Measurements from ENCODE around the gene SFXN5. TPM values are rescaled to one million over a fixed set of nuclear protein-coding genes. Genes with fewer than 3 reads are reported as not detected.

The SFXN5 gene
- total and polyA plus RNA-seq, 2 of the 8 experiments (the other 6 are each of a cell fraction or from before 2014, with no cell fraction given): 29.3 to 33.1 TPM

- DNase-seq (ENCODE audit: low read depth in 1 of 2, low spot score in 2 of 2) (no peak), FAIRE-seq (no peak)
- Histone ChIP-seq H3K27ac (ENCODE audit: low read depth, low read length) (no peak overlapping the region), H2BK12ac (ENCODE audit: low read depth, low read length) (peak overlapping the region; percentile 99), H3K14ac (ENCODE audit: insufficient read length) (no peak overlapping the region), H2BK20ac (ENCODE audit: low read length) (peak overlapping the region; percentile 66; the same call in 1 of the 2 replicates), H4K5ac (ENCODE audit: insufficient read length, low read depth, low read length) (no peak overlapping the region), H3K4me1 (replicated peaks in 1 of 4; ENCODE audit: control insufficient read depth in 3 of 4, insufficient read depth in 4 of 4, low read length in 3 of 4) (peaks cover 3 to 24% (median 17%) of the 10 kb centered on the region in 4 experiments), H3K27me3 (replicated peaks in 1 of 4; ENCODE audit: control insufficient read depth in 3 of 4, extremely low read depth in 1 of 4, insufficient read depth in 3 of 4, low read length in 3 of 4) (no peaks in the 10 kb centered on the region; a peak in 1 of 7 replicates), H2AFZ (ENCODE audit: low read length) (no peak overlapping the region), H3K9ac (replicated peaks in 1 of 4; ENCODE audit: extremely low read depth in 1 of 4, low read depth in 3 of 4, low read length in 3 of 4) (no peak overlapping the region), H4K20me1 (replicated peaks in 1 of 2; ENCODE audit: control insufficient read depth in 1 of 2, insufficient read depth in 2 of 2, low read length in 2 of 2) (no peaks in the 10 kb centered on the region), H2AK5ac (ENCODE audit: low read depth, low read length) (peak overlapping the region; percentile 95; the same call in 1 of the 2 replicates), H3K36me3 (ENCODE audit: control insufficient read depth in 2 of 4, insufficient read depth in 4 of 4, low read length in 3 of 4) (no peaks in the 10 kb centered on the region), H2BK120ac (replicated peaks; ENCODE audit: low read depth, low read length) (peak overlapping the region; percentile 92), H3K4ac (replicated peaks; ENCODE audit: insufficient read length, low read depth, low read length) (peak overlapping the region; percentile 57), H4K91ac (replicated peaks; ENCODE audit: insufficient read length, low read length) (peak overlapping the region; percentile 95), H3K4me2 (ENCODE audit: insufficient read depth in 1 of 2, low read depth in 2 of 2, low read length in 2 of 2) (no peak overlapping the region), H3K23ac (ENCODE audit: insufficient read length) (no peak overlapping the region), H3K56ac (replicated peaks; ENCODE audit: insufficient read length, low read depth, low read length) (no peak overlapping the region), H2BK15ac (ENCODE audit: low read length) (peak overlapping the region; percentile 5; the same call in 1 of the 2 replicates), H3K23me2 (ENCODE audit: low read depth, low read length) (no peaks in the 10 kb centered on the region), H3K18ac (ENCODE audit: extremely low read depth, low read length) (peak overlapping the region; percentile 12; the same call in 1 of the 2 replicates), H2BK5ac (ENCODE audit: low read depth, low read length) (peak overlapping the region; percentile 100; the same call in 1 of the 2 replicates), H3K9me3 (ENCODE audit: insufficient read depth in 2 of 2, low read depth in 1 of 2, low read length in 1 of 2) (no peaks in the 10 kb centered on the region), H4K8ac (ENCODE audit: extremely low read depth, insufficient read depth, low read length) (no peak overlapping the region; the same call in 1 of the 2 replicates), H3K79me2 (ENCODE audit: control insufficient read depth in 1 of 2, insufficient read depth in 2 of 2, low read length in 2 of 2) (no peaks in the 10 kb centered on the region), H3K79me1 (ENCODE audit: low read depth, low read length) (no peaks in the 10 kb centered on the region; the same call in 1 of the 2 replicates), H3K4me3 (ENCODE audit: extremely low read depth in 1 of 4, insufficient read depth in 2 of 4, low read depth in 3 of 4, low read length in 4 of 4) (no peak overlapping the region)
- 79% methylated on average over 4 of the region's 4 CpGs; no CpG with 5 or more reads in 1 of the 2 experiments for WGBS, 2 experiments (ENCODE audit: extremely low coverage in 1 of 2, insufficient coverage in 1 of 2, insufficient read length in 1 of 2, insufficient replicate concordance in 2 of 2, low coverage in 1 of 2, low lambda C conversion rate in 2 of 2, missing lambda C conversion rate in 1 of 2)
- ChIA-PET POLR2A (ENCODE audit: partially characterized antibody) (interaction anchor here (1.2 to 5.0 kb wide), 2 partner anchors 9 to 13 kb away, joined by 3 to 29 read pairs; no protein-coding TSS in a partner anchor), CTCF (ENCODE audit: partially characterized antibody) (interaction anchor here (0.7 to 25.6 kb wide), 8 partner anchors 8 to 66 kb away, joined by 3 to 490 read pairs (median 34); no protein-coding TSS in a partner anchor)
- TF ChIP-seq EGR1 (IDR thresholded peaks at IDR 0.05; ENCODE audit: borderline replicate concordance, low read depth, low read length) (no peak), CBX8 (IDR thresholded peaks at IDR 0.05; ENCODE audit: borderline replicate concordance, low read depth, low read length) (no peak), E2F6 (IDR thresholded peaks at IDR 0.05) (no peak), SIN3A (conservative IDR thresholded peaks at IDR 0.05 in 1 of 2, IDR thresholded peaks at IDR 0.05 in 1 of 2; ENCODE audit: low read depth in 1 of 2, low read length in 2 of 2) (no peak), NANOG (IDR thresholded peaks at IDR 0.05; ENCODE audit: insufficient read depth, low read depth, low read length, poor library complexity, severe bottlenecking) (no peak), SIX5 (IDR thresholded peaks at IDR 0.05; ENCODE audit: low read depth, low read length) (no peak), RXRA (IDR thresholded peaks at IDR 0.05; ENCODE audit: insufficient read depth, low read depth, low read length) (no peak), CHD2 (IDR thresholded peaks at IDR 0.05; ENCODE audit: low read length) (no peak), MAFK (IDR thresholded peaks at IDR 0.05; ENCODE audit: low read depth, low read length) (no peak), EP300 (IDR thresholded peaks at IDR 0.05; ENCODE audit: borderline replicate concordance in 1 of 2, low read depth in 2 of 2, low read length in 2 of 2) (no peak), BRCA1 (IDR thresholded peaks at IDR 0.05; ENCODE audit: low read depth, low read length) (no peak), CHD1 (IDR thresholded peaks at IDR 0.05; ENCODE audit: low read depth, low read length) (no peak), SP4 (IDR thresholded peaks at IDR 0.05; ENCODE audit: low read length) (no peak)
Measured at GRCh38 chr2:72953976-72954375, 117.5 kb downstream of the SFXN5 start.
